WTC11 (cell line): ENCODE data around the gene TCF7L2.

Experiments
- HMGXB4 ChIP-seq: sonication (generic); formaldehyde crosslinking; IDR thresholded peaks from 2 replicates; pipeline ENCODE4 v1.8.1; 2023; ENCODE audit warnings: mild to moderate bottlenecking, moderate library complexity, missing genetic modification reagents
- RELA ChIP-seq: sonication (generic); formaldehyde crosslinking; IDR thresholded peaks from 2 replicates; pipeline ENCODE4 v1.8.1; 2022; ENCODE audit warnings: missing genetic modification reagents, mild to moderate bottlenecking, borderline replicate concordance
- SMAD3 ChIP-seq: sonication (generic); formaldehyde crosslinking; IDR thresholded peaks from 2 replicates; pipeline ENCODE4 v1.8.0; 2022; ENCODE audit warnings: missing genetic modification reagents, mild to moderate bottlenecking, borderline replicate concordance
- TF ChIP-seq, protein P1 (sequence below): fragments of 200-600 bp; IDR thresholded peaks from 2 replicates; pipeline ENCODE4 v1.8.0; 2022; ENCODE audit warnings: antibody characterized with exemption
- TF ChIP-seq, protein P2 (sequence below): sonication (generic); formaldehyde crosslinking; IDR thresholded peaks from 2 replicates; pipeline ENCODE4 v1.8.1; 2022; ENCODE audit warnings: low read depth, missing genetic modification reagents, borderline replicate concordance

- TF ChIP-seq SMAD3 (CRISPR knock-in tag) (no peak), RELA (CRISPR knock-in tag) (no peak), HMGXB4 (CRISPR knock-in tag) (no peak)
- TF ChIP-seq, protein P1, sequence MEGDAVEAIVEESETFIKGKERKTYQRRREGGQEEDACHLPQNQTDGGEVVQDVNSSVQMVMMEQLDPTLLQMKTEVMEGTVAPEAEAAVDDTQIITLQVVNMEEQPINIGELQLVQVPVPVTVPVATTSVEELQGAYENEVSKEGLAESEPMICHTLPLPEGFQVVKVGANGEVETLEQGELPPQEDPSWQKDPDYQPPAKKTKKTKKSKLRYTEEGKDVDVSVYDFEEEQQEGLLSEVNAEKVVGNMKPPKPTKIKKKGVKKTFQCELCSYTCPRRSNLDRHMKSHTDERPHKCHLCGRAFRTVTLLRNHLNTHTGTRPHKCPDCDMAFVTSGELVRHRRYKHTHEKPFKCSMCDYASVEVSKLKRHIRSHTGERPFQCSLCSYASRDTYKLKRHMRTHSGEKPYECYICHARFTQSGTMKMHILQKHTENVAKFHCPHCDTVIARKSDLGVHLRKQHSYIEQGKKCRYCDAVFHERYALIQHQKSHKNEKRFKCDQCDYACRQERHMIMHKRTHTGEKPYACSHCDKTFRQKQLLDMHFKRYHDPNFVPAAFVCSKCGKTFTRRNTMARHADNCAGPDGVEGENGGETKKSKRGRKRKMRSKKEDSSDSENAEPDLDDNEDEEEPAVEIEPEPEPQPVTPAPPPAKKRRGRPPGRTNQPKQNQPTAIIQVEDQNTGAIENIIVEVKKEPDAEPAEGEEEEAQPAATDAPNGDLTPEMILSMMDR = no peak
- TF ChIP-seq, protein P2, sequence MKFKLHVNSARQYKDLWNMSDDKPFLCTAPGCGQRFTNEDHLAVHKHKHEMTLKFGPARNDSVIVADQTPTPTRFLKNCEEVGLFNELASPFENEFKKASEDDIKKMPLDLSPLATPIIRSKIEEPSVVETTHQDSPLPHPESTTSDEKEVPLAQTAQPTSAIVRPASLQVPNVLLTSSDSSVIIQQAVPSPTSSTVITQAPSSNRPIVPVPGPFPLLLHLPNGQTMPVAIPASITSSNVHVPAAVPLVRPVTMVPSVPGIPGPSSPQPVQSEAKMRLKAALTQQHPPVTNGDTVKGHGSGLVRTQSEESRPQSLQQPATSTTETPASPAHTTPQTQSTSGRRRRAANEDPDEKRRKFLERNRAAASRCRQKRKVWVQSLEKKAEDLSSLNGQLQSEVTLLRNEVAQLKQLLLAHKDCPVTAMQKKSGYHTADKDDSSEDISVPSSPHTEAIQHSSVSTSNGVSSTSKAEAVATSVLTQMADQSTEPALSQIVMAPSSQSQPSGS = no peak
These were observed 135.7 kb downstream of the TCF7L2 start for GRCh38 chr10:113085776-113086175.
